Mesendoderm (in vitro differentiated cells): ENCODE results near the gene CACNB4.

Source experiments
- DNase-seq: peaks from one replicate; pipeline ENCODE4 v3.0.0; 2013
- H2AK5ac ChIP-seq: 2 replicates; pipeline ENCODE4 v1.6.1; 2013; ENCODE audit warnings: low read length, inconsistent platforms
- H2BK120ac ChIP-seq: 2 replicates; pipeline ENCODE4 v1.6.1; 2013; ENCODE audit warnings: low read depth, mild to moderate bottlenecking, low read length, moderate library complexity, mixed read lengths
- H2BK15ac ChIP-seq: replicated peaks from 2 replicates; pipeline ENCODE4 v1.6.1; 2013; ENCODE audit warnings: low read depth, mild to moderate bottlenecking, moderate library complexity
- H2BK5ac ChIP-seq: 2 replicates; pipeline ENCODE4 v1.6.1; 2013; ENCODE audit warnings: low read length, inconsistent platforms
- H3K18ac ChIP-seq: 2 replicates; pipeline ENCODE4 v1.6.1; 2013; ENCODE audit warnings: mild to moderate bottlenecking, low read length, mixed read lengths
- H3K23ac ChIP-seq: one replicate; pipeline ENCODE4 v1.6.1; 2013; ENCODE audit warnings: low read length
- H3K27ac ChIP-seq: 2 replicates; pipeline ENCODE4 v1.5.1; 2013; ENCODE audit warnings: low read depth, mild to moderate bottlenecking, inconsistent platforms, low read length, moderate library complexity
- H3K27me3 ChIP-seq: 2 replicates; pipeline ENCODE4 v1.6.1; 2013; ENCODE audit warnings: low read length, control low read depth, mild to moderate bottlenecking, inconsistent platforms; ENCODE audit not compliant: insufficient read depth, poor library complexity
- H3K36me3 ChIP-seq: 2 replicates; pipeline ENCODE4 v1.6.1; 2013; ENCODE audit warnings: low read length, inconsistent platforms; ENCODE audit not compliant: control insufficient read depth, insufficient read depth
- H3K4ac ChIP-seq: one replicate; pipeline ENCODE4 v1.6.1; 2013; ENCODE audit warnings: low read depth, mild to moderate bottlenecking, low read length, moderate library complexity
- H3K4me1 ChIP-seq: 2 replicates; pipeline ENCODE4 v1.6.1; 2013; ENCODE audit warnings: low read depth, low read length, inconsistent platforms; ENCODE audit not compliant: control insufficient read depth
- H3K4me2 ChIP-seq: 2 replicates; pipeline ENCODE4 v1.6.1; 2013; ENCODE audit warnings: low read length
- H3K4me3 ChIP-seq: 2 replicates; pipeline ENCODE4 v1.5.1; 2013; ENCODE audit warnings: mild to moderate bottlenecking, low read length
- H3K56ac ChIP-seq: one replicate; pipeline ENCODE4 v1.6.1; 2013; ENCODE audit warnings: low read length
- H3K79me1 ChIP-seq: 2 replicates; pipeline ENCODE4 v1.6.1; 2013; ENCODE audit warnings: low read length, inconsistent platforms
- H3K79me2 ChIP-seq: 2 replicates; pipeline ENCODE4 v1.6.1; 2013; ENCODE audit warnings: mild to moderate bottlenecking, low read length; ENCODE audit not compliant: control insufficient read depth, insufficient read depth
- H3K9ac ChIP-seq: 2 replicates; pipeline ENCODE4 v1.6.1; 2013; ENCODE audit warnings: low read length, inconsistent platforms
- H4K5ac ChIP-seq: one replicate; pipeline ENCODE4 v1.6.1; 2013; ENCODE audit warnings: low read length
- H4K8ac ChIP-seq: one replicate; pipeline ENCODE4 v1.6.1; 2013; ENCODE audit warnings: low read depth, mild to moderate bottlenecking, control low read depth, low read length, moderate library complexity
- WGBS: extraction: QIAGEN DNeasy Blood & Tissue Kit; methylation state at CpG from one replicate; pipeline ENCODE4 v1.1.7; 2013; ENCODE audit warnings: low lambda C conversion rate, missing lambda C conversion rate; ENCODE audit not compliant: insufficient coverage; ENCODE audit errors: extremely low coverage; 5-methylcytosine and 5-hydroxymethylcytosine counted together

The CACNB4 gene

GRCh38 chr2:151844211-151844896 is 254.5 kb downstream of the CACNB4 start:
- no peaks in the 10 kb centered on the region for H3K79me2 ChIP-seq
- no peak overlapping the region for H2AK5ac ChIP-seq
- H2BK5ac ChIP-seq, result no peak overlapping the region
- no peaks in the 10 kb centered on the region for H3K27me3 ChIP-seq
- no peak overlapping the region for H4K5ac ChIP-seq
- no peak overlapping the region for H3K4me2 ChIP-seq
- H3K4ac ChIP-seq, result no peak overlapping the region
- no peak overlapping the region for H2BK120ac ChIP-seq
- H3K56ac ChIP-seq, result no peak overlapping the region
- no peak overlapping the region for H3K9ac ChIP-seq
- no peak overlapping the region for H4K8ac ChIP-seq
- no peaks in the 10 kb centered on the region for H3K4me1 ChIP-seq
- H3K27ac ChIP-seq, result no peak overlapping the region
- no peak overlapping the region for H2BK15ac ChIP-seq
- no peak overlapping the region for H3K23ac ChIP-seq
- whole genome bisulfite sequencing, result no CpG with 5 or more reads among the region's 6 CpGs
- no peak for DNase-seq
- no peaks in the 10 kb centered on the region for H3K79me1 ChIP-seq
- H3K18ac ChIP-seq, result no peak overlapping the region
- no peak overlapping the region for H3K4me3 ChIP-seq
- H3K36me3 ChIP-seq, result no peaks in the 10 kb centered on the region

DNA sequence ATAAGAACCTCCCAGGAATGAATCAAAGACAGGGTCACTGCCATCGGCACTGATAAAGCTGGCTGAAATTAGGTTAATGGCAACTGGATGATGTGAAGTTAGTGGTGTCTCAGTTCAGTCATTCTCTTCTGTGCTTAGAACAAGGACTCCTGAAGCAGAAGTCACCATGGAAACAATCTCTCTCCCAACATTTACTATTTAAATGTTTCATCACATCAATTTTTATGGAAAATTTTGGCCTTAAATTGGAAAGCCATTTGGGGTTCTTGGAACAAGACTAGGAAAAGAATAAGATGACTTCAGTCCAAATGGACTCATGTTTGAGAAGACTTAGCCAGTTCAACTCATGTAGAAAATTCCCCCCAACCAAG is 255.2 kb downstream of the CACNB4 start:
- no peak overlapping the region for H2BK120ac ChIP-seq
- H3K4me1 ChIP-seq, result no peaks in the 10 kb centered on the region
- no peak overlapping the region for H3K4me2 ChIP-seq
- WGBS, result no CpG with 5 or more reads among the region's 1 CpG
- no peak overlapping the region for H3K23ac ChIP-seq
- no peaks in the 10 kb centered on the region for H3K36me3 ChIP-seq
- H3K79me2 ChIP-seq, result no peaks in the 10 kb centered on the region
- no peak overlapping the region for H3K27ac ChIP-seq
- H3K4ac ChIP-seq, result no peak overlapping the region
- H3K79me1 ChIP-seq, result no peaks in the 10 kb centered on the region
- DNase-seq, result no peak
- no peak overlapping the region for H3K18ac ChIP-seq
- no peak overlapping the region for H4K5ac ChIP-seq
- H3K4me3 ChIP-seq, result no peak overlapping the region
- H4K8ac ChIP-seq, result no peak overlapping the region
- H2BK5ac ChIP-seq, result no peak overlapping the region
- no peaks in the 10 kb centered on the region for H3K27me3 ChIP-seq
- H2AK5ac ChIP-seq, result no peak overlapping the region
- H2BK15ac ChIP-seq, result no peak overlapping the region
- H3K9ac ChIP-seq, result no peak overlapping the region
- H3K56ac ChIP-seq, result no peak overlapping the region

DNA sequence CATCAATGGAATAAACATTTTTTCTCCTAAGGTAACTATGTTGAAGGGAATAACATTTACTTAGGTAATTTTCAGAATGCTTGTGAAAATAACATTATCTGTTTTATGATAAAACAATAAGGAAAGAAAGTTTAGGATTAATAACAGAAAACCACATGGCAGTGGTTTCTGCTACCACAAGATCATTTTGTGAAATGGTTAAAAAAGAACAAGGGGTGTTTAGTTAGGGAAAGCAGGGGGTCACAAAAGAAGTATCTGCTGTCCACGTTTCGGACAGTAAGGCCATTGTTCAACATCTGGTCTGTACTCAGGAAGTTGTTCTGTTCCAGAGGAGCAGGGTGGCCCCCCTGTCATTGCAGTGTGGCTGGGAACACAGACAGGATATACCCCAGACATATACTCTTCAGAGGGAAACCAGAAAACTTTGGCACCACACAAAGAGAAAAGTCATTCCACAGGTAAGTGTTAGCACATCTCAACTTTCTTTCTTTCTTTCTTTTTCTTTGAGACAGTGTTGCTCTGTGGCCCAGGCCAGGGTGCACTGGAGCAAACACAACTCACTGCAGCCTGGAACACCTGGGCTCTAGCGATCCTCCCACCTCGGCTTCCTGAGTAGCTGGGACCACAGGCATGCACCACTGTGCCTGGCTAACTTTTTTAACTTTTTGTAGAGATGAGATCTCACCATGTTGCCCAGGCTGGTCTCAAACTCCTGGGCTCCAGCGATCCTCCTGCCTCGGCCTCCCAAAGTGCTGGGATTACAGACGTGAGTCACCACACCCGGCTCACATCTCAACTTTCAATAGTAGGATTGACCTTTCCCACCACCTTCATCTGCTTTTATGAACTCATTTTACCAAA is 255.8 kb downstream of the CACNB4 start:
- no peaks in the 10 kb centered on the region for H3K36me3 ChIP-seq
- no peak overlapping the region for H2AK5ac ChIP-seq
- H3K4me2 ChIP-seq, result no peak overlapping the region
- H2BK5ac ChIP-seq, result no peak overlapping the region
- no peak for DNase-seq
- no peak overlapping the region for H2BK15ac ChIP-seq
- no peak overlapping the region for H3K4ac ChIP-seq
- no peak overlapping the region for H2BK120ac ChIP-seq
- H4K8ac ChIP-seq, result no peak overlapping the region
- H3K4me1 ChIP-seq, result no peaks in the 10 kb centered on the region
- H3K56ac ChIP-seq, result no peak overlapping the region
- H3K23ac ChIP-seq, result no peak overlapping the region
- no peaks in the 10 kb centered on the region for H3K79me1 ChIP-seq
- no peak overlapping the region for H3K4me3 ChIP-seq
- H3K27ac ChIP-seq, result no peak overlapping the region
- no peak overlapping the region for H3K18ac ChIP-seq
- no CpG with 5 or more reads among the region's 8 CpGs for WGBS
- H3K9ac ChIP-seq, result no peak overlapping the region
- H4K5ac ChIP-seq, result no peak overlapping the region
- no peaks in the 10 kb centered on the region for H3K79me2 ChIP-seq
- H3K27me3 ChIP-seq, result no peaks in the 10 kb centered on the region

DNA sequence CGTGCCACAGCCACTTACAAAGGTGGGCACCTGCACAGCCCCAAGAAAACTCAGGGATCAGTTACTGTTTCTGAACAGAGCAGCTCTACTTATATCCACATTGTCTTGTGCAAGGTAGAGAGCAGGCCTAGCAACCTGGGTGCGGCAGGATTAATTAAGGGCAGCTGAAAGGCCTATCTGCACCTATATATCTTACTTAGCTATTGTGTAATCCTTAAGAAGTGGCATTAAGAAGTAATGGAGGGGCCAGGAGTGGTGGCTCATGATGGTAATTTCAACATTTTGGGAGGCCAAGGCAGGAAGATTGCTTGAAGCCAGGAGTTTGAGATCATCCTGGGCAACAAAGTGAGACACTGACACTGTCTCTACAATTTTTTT is 257.8 kb downstream of the CACNB4 start:
- Histone ChIP-seq H3K4me3 (no peak overlapping the region), H3K9ac (no peak overlapping the region), H3K18ac (no peak overlapping the region), H3K4me1 (no peaks in the 10 kb centered on the region), H3K79me1 (no peaks in the 10 kb centered on the region), H3K4me2 (no peak overlapping the region), H4K5ac (no peak overlapping the region), H3K27ac (no peak overlapping the region), H3K56ac (no peak overlapping the region), H3K36me3 (no peaks in the 10 kb centered on the region), H3K79me2 (no peaks in the 10 kb centered on the region), H2BK15ac (no peak overlapping the region), H3K4ac (no peak overlapping the region), H2BK120ac (no peak overlapping the region), H2BK5ac (no peak overlapping the region), H2AK5ac (no peak overlapping the region), H3K27me3 (no peaks in the 10 kb centered on the region), H3K23ac (no peak overlapping the region), H4K8ac (no peak overlapping the region)
- no peak for DNase-seq
- no CpG with 5 or more reads among the region's 2 CpGs for WGBS

DNA sequence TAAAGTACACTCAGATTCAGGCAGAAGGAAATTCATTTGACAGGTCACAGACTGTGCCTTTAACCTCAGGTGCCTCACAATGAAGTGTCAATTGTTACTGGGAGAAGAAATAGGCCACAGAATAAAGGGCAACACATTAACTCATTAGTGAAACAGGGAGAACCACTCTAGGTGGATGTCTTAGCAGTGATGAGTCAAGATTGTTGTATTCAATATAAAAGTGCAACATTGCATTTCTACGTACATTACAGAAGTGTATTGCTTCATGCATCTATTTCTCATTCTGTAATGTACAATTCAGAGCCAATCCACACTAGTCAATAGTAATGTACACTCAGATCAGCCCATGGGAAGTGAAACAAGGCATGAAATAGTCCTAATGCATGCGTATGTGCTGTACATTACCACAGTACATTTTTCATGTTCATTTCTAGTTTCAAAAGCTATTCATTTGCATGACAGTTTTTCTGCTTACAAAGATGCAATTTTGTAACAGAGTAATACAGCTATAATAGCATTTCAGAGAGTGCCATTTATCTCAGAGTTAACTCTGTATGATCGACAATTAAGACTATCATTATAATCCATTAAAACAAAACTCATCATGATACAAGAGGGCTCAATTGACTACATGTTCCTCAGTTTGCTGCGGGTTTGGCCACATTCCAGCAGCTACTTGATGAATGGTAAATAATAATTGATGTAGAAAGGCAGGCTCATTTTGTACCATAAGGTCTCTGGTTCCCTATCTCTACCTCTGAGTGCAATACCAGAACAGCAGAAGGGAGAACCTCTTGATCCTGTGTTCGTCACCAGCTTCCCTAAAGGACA is 258.4 kb downstream of the CACNB4 start:
- H3K79me1 ChIP-seq, result no peaks in the 10 kb centered on the region
- DNase-seq, result no peak
- no peak overlapping the region for H3K4me3 ChIP-seq
- H3K36me3 ChIP-seq, result no peaks in the 10 kb centered on the region
- no peak overlapping the region for H4K5ac ChIP-seq
- no peak overlapping the region for H3K4me2 ChIP-seq
- no CpG with 5 or more reads among the region's 5 CpGs for WGBS
- no peaks in the 10 kb centered on the region for H3K27me3 ChIP-seq
- H3K79me2 ChIP-seq, result no peaks in the 10 kb centered on the region
- H3K9ac ChIP-seq, result no peak overlapping the region
- H3K23ac ChIP-seq, result no peak overlapping the region
- no peak overlapping the region for H2AK5ac ChIP-seq
- no peak overlapping the region for H2BK15ac ChIP-seq
- no peak overlapping the region for H3K4ac ChIP-seq
- H3K18ac ChIP-seq, result no peak overlapping the region
- H2BK5ac ChIP-seq, result no peak overlapping the region
- H3K4me1 ChIP-seq, result no peaks in the 10 kb centered on the region
- no peak overlapping the region for H4K8ac ChIP-seq
- no peak overlapping the region for H3K56ac ChIP-seq
- H3K27ac ChIP-seq, result no peak overlapping the region
- H2BK120ac ChIP-seq, result no peak overlapping the region
